Activated CD8-positive, alpha-beta memory T cell treated with anti-CD3 and anti-CD28 coated beads, Interleukin-2, amount 50 U/mL, for 48 hours (primary cell): ENCODE measurements around the gene C10orf71.

Experiments
- DNase-seq: peaks from one replicate; pipeline ENCODE4 v3.0.0-alpha.2; 2020

The C10orf71 gene, protein sequence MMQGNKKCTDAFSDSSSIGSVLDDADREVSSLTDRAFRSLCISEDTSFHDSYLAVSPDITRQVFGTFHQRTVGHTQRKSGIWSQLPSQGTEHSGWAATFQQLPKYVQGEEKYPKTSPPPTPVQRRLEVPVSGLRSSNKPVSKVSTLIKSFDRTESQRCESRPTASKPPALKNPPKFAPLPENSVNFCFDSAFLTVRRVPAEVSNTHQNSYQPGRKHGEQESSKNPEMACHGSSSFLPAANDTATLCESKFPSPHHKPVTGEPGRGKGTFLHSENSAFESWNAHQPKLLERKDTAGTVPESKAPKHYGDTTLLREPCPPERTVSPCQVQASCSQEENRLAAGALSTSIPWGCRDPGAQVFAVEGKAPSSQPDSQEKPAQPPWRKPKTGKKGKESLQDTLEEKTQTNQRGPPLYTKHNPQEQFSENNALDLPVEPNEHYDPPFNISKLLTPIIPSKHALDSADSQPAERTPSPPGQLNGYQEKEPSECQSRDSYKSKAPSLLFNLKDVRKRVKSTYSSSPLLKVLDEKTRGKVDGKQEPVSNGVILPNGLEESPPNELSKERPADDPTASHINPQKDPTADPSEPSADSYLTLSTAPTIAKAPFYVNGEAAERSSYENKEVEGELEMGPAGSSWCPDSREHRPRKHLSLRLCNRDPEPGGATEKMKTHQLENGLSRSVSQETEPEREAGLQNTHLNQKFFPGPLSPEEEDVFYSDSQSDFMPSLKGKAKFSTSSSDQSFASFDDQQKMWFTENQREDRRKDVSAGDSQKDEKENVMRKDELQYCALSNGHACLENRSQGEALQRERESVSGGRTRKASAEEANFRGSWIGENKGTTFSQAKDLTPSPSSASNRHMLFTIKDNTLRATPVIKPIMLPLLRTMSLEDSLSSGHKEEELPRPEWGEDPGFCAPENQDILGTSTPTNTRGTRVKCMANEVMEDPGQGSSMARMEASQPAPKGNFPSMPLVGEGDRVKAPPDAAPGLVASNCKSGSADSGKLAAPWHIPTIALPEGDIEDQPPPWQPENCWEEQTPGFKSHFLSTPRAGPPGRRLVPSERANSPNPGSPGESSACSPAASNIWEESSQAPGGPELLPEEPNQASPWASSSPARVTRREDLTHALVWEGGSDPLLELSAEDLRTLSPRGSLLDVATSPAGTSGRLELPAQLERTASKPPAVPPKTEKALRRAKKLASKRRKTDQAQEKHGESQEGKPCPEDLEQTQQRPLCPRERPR (N-terminal part only)

DNA sequence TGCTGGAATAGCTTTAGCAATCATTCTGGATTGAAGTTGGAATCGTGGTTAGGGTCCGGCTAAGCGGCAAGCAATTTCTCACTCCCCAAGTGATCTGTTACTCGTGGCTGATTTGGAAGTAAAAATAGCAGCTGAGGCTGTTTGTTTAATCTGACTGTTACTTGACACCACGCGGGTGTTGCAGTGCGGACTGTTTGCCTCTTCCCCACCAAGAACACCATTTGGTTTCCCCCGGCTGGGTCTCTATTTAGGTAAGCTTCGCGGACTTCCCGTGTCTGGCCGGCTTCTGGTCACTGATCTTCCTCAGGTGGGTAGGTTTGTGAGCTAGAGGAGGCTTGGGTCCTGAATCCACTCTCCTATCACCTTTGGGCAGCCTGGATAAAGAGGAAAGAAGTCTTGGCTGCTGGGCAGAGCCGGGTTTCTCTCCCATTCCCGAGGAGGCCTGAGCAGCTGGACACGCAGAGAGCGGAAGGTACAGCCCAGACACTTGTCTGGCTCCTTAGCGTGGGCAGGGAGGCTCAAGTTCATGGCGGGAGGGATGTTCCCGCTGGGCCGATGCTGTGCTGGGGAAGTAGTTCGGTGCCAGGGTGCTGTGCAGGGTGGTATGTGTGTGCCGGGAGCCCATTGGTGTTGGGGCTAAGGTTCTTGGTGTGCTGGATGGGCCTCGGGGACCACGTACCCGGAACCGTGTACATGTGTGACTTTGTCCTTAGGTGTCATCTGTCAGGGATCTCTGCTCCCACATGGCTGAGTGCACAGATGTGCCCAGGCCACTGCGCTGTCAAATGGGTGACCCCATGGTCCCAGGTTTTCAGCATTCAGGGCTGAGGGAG, at the start of gene C10orf71:
C10orf71 (plus strand) TSS at position 188 of the 833 bp plus-strand sequence. CDS start 23,376 bp downstream, outside the sequence.
- DNase-seq: no peak

DNA sequence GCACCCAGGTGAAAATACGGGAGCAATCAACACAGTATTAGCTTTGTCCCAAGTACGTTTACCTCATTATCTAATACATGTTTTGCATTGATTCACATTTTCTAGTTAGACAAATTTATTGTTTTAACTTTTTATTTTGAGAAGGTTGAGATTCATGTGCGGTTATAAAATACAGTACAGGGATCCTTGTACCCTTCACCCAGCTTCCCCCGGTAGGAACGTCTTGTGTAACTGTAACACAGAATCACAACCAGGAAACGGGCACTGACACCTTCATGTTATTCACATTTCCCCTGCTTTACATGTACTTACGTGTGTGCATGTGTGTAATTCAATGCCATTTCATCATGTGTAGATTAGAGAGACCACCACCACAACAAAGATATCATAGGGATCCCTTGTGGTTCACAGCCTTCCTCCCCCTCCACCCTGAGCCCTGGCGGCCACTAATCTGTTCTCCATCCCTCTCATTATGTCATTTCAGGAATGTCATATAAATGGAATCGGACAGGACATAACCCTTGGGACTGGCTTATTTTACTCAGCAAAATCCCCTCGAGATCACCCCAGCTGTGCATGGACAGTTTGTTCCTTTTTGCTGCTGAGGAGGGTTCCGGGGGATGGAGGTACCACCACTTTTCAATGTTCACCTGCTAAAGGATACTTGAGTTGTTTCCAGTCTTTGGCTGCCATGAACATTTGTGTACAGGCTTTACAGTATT, 46.5 kb upstream of the C10orf71 start:
- no peak for DNase-seq

DNA sequence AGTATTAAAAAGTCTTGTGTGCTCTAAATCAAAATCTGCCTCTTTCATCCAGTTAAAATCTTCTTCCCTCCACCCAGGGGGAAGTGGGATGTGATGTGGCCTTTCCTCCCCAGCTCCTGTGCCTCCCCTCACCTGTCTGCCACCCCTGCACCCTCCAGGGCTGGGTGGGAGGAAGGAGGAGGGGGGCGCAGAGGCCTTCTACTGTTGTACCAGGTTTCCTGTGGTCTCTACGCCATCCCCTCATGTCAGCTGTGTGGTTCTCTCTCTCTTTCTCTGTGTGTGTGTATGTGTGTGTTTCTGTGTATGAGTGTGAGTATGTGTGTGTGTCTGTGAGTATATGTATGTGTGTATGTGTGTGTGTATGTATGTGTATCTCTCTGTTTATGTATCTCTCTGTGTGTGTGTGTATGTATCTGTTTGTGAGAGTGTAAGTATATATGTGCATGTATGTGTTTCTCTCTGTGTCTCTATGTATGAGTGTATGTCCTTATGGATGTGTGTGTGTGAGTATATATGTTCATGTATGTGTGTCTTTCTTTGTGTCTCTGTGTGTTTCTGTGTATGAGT, 45.5 kb upstream of the C10orf71 start:
- no peak for DNase-seq

DNA sequence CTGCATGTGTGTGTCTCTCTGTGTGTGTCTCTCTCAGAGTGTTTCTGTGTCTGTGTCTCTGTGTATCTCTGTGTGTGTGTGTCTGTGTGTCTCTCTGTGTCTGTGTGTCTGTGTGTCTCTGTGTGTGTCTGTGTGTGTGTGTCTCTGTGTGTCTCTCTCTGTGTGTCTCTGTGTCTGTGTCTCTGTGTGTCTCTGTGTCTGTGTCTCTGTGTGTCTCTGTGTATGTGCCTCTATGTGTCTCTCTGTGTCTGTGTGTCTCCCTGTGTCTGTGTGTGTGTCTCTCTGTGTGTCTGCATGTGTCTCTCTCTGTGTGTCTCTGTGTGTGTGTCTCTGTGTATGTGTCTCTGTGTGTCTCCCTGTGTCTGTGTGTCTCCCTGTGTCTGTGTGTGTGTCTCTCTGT, 44.8 kb upstream of the C10orf71 start:
- DNase-seq: no peak

DNA sequence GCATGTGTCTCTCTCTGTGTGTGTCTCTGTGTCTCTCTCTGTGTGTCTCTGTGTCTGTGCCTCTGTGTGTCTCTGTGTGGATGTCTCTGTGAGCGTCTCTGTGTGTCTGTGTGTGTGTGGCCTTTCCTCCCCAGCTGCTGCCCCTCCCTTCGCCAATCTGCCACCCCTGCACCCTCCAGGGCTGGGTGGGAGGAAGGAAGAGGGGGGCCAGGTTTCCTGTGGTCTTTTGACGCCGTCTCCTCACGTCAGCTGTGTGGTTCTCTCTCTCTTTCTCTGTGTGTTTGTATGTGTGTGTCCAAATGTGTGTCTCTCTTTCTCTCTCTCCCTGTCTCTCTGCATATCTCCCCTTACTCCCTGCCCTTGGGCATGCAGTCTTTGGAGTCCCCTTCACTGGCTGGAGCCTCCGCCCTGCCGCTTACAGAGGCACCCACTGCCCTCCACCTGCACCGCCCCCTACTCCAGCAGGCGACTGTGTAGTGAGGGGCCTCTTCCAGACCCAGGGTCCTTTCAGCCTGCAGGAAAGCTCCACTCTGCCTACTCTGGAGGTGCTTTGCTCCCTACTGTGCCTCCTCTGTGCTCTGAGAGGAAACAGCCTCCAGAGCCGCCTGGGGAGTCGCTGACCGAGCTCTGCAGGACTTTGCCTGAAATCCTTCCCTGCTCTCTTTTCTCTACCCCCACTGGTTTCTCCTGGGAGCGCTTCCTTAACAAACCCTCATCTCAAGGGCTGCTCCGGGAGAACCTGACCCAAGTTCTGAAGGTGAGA, 44.2 kb upstream of the C10orf71 start:
- DNase-seq: no peak

DNA sequence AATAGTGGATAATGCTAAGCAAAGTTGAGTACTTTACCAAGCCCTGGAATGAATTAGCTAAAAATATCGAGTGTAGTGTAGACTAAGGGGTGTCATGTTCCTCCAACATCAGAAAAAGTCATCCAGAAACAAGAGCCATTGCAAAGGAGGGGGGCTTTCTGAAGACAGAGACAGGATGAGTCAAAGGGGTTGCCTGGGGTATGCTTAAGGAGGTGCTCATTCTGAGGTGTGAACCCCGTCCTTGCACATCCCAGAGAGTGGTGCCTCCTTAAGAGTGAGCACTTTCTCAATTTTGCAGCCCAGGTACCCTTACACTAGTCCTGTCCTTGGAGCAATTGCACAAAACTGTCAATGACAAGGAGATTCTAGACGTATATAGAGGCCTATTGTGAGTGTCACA, 43.1 kb upstream of the C10orf71 start:
- DNase-seq: no peak

DNA sequence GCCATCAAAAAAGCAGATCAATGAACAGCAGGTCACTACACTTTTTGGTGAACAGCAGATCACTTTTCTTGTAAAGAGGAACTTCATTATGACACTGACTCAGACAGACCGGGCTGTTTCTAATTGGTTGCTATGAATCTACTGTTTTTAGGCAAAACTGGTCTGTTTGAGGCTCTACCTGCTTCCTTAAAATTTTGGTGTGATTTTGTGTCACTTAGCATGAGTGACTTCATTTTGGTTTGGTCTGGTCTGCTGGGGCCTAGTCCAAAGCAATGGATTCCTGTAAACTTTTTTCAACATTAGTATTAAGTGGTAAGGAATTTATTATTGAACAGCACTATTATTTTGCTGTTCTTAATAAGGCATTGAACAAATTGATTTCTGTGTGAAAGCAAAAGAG, 41.8 kb upstream of the C10orf71 start:
- DNase-seq: no peak

DNA sequence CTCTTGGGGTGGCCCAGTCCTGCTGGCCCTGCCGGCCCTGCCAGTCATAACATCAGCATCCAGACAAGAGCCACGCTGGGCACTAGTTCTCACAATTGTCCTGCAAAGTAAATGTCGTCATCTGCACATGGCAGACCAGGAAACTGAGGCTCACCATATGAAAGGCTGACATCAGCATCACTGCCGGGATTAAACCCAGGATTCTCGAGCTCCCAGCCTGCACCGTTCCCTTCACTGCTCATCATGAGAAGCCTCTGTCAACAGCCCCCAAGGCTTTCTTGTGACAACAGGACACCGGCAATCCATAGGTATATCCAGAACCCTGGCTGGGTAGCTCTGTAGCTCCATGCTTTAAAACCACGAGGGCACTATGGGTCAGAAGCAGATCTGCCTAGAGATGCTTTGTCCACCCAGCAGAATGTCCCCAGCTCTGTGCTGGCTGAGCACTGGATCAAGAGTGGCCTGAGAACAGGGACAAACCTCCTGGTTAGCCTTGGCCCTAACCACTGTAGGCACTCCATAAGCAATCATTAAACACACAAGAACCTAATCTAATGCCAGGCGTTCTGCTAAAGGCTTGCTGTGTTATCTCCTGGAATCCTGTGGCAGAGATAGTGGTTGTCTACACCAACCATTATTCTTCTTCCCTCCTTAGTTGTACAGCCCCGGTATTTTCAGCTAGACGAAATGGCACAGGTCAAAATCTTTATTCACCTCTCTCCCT, 41.2 kb upstream of the C10orf71 start:
- no peak for DNase-seq

DNA sequence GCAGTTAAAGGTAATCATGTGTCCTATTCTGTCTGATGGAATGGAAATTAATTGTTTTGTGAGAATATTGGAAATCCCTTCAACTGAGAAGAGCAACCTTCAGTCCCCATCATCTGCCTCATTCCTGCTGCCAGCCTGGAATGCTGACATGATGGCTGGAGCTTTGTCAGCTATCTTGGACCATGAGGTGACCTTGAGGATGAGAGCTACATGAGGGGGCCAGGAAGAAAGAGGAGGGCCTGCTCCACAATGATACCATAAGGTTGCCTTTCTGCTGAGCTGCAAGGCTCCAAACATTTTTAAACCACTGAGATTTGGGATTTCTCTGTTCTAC, 40.7 kb upstream of the C10orf71 start:
- no peak for DNase-seq

DNA sequence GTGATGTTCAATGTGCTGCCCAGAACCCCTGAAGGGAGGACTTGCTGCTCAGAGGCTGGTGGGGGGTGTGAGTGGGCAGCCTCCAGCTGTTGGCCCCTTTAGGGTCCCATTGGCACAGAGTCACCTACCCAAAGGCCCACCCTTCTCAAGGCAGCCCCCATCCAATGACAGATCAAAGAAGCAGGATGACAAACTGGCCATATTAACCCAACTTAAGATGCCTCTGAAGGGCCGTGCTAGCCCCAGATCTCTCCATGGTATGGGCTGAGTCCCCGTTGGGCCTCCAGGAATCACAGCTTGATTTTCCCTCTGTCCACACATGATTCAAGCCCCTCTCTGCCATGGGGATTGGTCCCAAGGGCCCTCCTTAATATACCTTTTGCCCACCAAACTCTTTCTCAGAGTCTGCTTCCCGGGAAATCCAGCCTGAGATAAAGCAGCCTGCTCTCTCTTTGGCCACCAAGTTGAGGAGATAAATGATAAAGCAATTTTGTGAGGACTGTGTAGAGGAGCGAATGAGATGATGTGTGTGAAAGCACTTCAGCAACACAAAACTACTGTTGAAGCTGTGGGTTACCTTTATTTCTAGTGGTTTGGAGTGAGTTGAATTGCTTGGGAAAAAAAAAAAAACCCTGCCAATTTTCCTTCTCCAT, 38.2 kb upstream of the C10orf71 start:
- no peak for DNase-seq

DNA sequence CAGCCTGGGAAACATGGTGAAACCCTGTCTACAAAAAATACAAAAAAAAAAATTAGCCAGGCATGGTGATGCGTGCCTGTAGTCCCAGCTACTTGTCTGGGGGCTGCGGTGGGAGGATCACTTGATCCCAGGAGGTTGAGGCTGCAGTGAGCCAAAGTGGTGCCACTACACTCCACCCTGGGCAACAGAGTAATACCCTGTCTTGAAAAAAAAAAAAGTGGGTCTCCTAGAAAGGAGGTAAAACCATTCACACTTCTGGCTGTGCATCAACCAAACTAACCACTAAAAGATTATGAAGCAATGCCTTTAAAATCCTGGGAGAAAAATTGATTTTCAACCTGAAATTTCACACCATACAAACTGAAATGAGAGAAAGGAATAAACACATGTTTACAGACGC, 35.4 kb upstream of the C10orf71 start:
- DNase-seq: no peak

DNA sequence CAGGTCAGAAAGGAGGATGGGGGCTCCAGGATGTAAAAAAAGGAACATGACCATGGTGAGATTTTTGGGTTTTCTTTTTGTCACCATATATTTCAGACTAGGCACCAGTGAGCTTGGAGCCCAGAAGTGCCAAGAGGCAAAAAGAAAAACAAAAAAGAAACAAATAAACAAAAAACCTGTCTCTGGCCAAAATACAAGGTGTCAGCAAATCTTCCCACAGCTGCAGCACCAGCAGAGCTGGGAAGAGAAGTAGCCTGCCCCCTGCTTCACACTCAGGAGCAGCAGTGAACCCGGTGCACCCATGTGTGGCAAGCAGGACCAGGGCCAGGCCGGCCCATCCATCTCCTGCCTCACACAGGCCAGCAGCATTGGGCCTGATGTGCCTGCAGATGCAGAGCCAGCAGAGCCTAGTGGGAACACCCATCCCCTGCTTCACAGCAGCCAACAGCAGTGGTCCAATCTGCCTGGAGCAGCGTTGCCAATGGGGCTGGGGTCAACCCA, 34.7 kb upstream of the C10orf71 start:
- DNase-seq: no peak

DNA sequence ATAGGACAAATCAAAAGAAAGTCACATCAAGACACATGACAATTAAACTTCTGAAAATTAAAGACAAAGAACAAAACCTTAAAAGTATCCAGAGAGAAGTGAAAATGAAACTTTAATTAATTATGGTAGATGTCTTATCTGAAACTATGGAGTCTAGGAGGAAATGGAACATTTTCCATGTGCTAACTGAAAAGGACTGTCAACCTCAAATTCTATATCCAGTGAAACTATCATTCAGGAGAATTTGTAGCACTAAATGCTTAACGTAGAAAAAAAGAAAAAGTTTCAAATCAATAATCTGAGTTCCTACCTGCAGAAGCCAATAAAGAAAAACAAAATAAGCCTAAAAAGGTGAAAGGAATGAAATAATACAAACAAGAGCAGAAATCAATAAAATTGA, 33.1 kb upstream of the C10orf71 start:
- DNase-seq: no peak

DNA sequence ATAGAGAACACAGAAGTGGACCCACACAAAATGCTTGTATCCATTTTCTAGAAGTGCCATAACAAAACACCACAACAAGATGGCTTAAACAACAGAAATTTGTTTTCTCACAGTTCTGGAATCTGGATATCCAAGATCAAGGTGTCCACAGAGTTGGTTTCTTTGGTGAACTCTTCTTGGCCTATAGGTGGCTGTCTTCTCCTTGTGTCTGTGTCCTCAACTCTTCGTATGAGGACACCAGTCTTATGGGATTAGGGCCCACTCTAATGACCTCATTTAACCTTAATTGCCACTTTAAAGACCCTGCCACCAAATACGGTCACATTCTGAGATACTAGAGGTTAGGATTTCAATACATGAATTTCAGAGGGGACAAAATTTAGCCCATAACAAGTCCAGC, 30.8 kb upstream of the C10orf71 start:
- no peak for DNase-seq

DNA sequence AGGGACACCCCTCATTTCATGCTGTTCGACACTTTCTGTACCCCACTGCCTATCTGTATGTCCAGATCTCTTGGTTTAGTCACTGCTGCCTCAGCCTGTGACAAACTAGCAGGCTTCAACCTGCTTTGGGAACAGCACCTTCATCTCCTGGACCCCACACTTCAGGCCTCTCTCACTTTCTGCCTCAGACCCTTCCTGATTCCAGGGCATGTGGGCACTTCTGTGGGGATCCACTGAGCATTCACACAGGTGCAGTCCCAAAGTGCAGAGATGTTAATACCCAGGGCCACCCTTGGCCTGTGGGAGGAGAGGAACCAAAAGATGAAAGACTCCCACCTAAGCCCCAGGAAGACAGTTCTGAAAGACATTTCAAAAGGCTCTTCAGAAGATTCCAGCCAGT, 29.4 kb upstream of the C10orf71 start:
- no peak for DNase-seq

DNA sequence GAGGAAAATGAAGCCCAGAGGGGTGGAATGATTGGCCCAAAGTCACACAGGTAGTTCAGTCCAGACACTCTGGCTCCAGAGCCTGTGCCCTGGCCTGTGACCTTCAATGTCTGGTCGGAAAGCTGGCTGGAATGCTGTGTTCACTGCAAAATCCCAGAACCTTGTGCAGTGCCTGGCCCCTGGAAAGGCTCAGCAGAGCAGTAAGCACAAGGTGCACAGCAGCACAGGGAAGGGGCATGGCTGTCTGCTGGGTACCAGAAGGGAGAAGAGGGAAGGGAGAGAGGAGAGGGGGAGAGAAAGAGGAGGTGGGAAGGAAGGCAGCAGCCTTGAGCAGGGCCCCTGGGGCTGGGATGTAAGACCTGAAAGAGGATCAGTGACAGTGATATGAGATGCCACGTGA, 28.4 kb upstream of the C10orf71 start:
- DNase-seq: no peak

DNA sequence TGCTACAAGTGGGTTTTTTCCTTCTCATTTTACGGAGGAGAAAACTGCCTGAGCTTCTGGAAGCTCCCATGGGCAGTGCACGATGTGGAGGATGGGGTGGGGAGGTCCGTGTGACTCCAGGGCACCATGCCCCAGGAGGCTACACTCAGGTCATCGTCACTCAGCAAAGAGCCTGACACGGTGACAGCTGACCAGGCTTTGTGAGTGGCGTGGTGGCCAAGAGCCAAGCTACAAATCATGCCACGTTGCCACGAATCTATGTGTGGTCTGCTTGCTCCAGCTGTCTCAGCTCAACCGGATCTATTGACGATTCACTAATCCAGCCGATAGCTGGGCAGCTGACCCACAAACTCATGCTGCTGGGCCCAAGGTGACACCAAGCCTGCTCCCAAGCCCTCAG, 27.6 kb upstream of the C10orf71 start:
- DNase-seq: no peak

DNA sequence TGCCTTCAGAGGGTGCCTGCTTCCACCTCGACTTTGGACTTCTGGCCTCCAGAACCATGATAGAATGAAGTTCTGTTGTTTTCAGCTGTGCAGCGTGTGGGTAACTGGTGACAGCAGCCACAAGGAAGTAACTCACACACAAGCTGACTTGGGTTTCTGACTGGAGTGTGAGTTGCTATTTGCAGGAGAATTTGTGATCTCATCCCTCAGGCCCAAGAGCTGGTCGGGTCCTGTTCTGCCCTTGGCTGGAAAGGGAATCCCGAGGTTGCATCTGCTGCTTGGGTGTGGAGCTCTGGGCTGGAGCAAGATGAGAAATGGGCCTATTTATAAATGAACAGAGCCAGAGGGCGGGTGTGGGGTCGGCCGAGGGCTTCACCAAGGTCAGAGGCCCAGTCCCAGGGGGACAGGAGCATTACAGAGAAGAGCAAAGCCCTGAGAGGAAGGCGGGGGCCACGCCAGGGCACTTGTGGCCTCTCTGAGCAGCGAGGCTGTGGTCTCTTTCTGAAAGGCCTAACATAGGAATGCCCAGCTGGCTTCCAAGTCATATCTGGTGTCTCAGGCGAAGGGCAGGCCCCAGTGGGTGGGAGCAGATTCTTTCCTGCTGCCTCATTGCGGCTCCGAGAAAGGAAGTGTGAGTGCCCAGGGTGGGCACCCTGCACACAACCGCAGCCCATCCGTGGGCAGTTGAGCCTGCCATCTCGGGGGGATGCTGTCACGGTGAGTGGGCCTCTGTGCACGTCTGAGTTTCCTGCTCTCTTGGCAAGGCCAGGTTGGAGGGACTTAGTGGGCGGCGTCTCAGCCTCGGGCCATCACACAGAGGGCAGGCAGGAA, 26.5 kb upstream of the C10orf71 start:
- peak; percentile 55 for DNase-seq
